Right ventricle myocardium inferior (tissue), 1 donor: ENCODE data around the gene RNF112. TPM values are rescaled to one million over a fixed set of nuclear protein-coding genes. Genes with fewer than 3 reads are reported as not detected.
"Not testable (repeated sequence)": the region's sequence is repeated elsewhere in the genome, so short reads cannot be mapped to it uniquely, and the experiment has no call there.

Source experiments
- ATAC-seq: fragments of 200-7000 bp; cut with Tn5 transposase; one replicate; pipeline ENCODE4 v1.9.1; 2020; ENCODE audit warnings: mild to moderate bottlenecking, moderate library complexity
- DNase-seq: peaks from one replicate; pipeline ENCODE4 v3.0.0; 2021; ENCODE audit errors: missing footprints
- intact Hi-C: fragments of 100-400 bp; cut with DNase I; formaldehyde crosslinking; loops from one replicate; pipeline ENCODE4 v1.11.0; 2022
- total RNA-seq: library from RNA; stranded (reverse); fragmentation: NEBNext Ultra II Directional; extraction: Animal tissue kit (Norgen Biotek cat#: 25700); gene quantifications from one replicate; pipeline ENCODE4 v1.2.1, GENCODE V29; 2021
- donor health status: DM: no; HTN: yes; CAD: no; lungs with severe emphysema.

RNF112 gene
- total RNA-seq, 1 donor from 2014 or later = 3.5 TPM

DNA sequence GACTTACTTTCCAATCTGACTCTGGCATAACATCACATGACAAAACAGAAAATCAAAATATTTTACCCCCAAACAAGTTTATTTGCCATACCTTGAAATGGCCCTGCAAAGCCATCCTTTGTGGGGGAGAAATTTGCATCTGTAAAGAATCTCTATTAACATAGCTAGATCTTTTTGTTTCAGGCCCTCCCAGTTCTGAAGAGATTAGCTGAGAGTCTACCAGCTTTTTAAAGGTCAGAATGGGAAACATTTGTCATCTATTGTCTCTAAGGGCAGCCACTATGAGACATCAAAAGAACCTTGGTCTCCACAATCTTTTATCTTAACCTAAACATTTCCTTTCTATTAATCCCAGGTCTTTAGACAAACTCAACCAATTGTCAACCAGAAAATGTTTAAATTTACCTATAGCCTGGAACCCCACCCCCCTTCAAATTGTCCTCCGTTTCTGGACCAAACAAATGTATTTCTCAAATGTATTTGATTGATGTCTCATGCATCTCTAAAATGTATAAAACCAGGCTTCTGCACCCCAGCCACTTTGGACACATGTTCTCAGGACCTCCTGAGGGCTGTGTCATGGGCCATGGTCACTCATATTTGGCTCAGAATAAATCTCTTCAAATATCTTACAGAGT lies 48.1 kb downstream of the RNF112 start:
- intact Hi-C loops, DNase-seq, ATAC-seq: not testable (repeated sequence)

DNA sequence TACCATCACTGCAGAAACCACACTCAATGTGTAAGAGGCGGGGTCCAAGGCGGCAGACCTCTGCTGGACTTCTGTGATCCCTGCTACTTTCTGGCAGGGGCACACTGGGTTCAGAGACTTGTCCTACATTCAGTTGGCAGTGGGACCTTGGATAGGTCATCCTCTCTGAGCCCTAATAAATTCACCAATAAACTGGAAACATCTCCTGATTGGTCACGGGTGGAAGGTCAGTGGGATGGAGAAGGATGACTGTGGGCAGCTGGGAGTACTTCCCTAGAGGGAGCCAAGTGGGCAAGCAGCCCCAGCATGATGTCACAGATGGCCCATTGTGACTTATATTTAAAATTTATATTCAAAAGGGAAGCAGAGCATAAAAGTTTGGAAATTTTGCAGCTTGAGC lies 49.7 kb downstream of the RNF112 start:
- intact Hi-C loops = no loop called here
- DNase-seq = no peak
- ATAC-seq = peak; percentile 37

DNA sequence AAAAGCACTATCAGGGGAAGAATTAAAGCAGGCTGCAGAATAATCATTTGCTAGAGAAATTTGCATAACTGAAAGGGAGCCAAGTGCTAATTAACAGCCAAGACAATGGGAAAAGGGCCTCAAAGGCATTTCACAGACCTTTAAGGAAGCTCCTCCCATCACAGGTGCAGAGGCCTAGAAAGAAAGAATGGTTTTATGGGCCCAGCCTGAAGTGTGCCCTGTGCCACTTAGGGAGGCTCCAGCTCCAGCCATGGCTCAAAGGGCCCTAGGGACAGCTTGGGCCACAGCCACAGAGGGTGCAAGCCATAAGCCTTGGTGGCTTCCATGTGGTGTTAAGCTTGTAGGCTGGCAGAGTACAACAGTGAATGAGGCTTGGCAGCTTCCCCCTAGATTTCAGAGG lies 50.1 kb downstream of the RNF112 start:
- no peak for DNase-seq
- no peak for ATAC-seq
- intact Hi-C loops = no loop called here

DNA sequence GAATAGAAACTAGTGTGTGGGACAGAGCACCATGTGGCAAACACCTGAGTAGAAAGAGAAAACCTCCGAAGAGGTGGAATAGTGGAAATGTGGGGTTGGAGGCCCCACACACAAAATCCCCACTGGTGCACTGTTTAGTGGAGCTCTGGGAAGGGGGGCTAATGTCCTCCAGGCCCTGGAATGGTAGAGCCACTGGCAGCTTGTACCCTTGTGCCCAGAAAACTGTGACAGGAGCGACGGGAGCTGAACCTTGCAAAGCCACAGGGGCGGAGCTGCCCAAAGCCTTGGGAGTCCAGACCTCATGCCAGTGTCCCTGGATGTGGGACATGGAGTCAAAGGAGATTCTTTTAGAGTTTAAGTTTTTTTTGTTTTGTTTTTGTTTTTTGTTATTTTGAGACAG lies 50.6 kb downstream of the RNF112 start:
- DNase-seq (no peak), ATAC-seq (no peak)
- intact Hi-C loops = no loop called here

DNA sequence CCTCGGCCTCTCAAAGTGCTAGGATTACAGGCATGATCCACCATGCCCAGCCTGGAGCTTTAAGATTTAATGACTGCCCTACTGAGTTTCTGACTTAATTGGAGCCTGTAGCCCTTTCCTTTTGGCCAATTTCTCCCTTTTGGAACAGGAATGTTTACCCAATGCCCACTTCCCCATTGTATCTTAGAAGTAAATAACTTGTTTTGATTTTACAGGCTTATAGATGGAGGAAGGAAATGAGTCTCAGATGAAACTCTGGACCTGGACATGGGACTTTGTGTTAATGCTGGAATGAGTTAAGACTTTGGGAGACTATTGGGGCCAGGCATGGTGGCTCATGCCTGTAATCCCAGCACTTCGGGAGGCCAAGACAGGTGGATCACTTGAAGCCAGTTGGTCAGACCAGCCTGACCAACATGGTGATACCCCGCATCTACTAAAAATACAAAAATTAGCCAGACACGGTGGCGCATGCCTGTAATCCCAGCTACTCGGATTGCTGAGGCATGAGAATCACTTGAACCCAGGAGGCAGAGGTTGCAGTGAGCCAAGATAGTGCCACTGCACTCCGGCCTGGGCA lies 51.5 kb downstream of the RNF112 start:
- ATAC-seq, DNase-seq, intact Hi-C loops: not testable (repeated sequence)

DNA sequence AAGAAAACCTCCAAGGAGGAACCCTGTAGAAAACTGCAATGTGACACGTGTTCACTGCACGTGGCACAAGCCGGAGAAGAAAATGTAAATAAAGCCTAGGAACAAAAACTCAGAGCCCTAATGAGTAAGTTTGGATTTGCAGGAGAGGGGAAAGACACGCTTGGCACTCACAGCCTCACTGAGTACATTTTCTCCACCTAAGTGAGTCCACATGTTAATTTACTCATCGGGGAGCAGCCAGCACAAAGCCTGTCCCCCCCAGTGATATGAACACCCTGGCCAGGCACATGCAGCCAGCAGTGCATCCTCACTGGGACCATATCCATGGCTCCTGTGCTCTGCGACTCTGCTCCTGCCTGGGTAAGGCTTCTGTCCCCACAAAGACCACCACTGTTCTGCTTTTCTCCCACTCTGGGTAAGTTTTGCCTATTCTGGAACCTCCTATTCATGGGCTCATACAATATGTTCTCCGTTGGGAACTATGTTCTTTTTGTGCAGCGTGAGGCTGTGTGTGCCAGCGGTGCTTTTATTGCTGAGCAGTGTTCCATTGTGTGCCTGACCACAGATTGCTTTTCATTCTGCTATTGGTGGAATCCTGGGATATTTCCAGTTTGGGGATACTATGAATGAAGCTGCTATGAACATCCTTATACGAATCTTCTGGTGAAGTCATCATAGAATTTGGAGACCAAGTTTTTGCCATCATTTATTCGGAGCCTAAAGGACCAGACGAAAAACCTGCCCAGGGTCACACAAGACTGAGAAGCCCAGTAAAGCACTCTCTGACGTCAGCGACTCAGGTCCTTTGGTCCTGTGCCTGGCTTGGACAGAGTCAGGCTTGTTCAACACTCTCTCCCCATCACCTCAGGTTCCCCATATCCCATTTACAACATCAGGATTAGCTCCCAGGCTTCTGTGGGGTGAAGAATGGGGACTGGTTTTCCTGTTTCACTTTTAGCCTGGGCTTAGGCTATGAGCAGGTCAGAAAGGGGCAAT lies 53.3 kb downstream of the RNF112 start:
- DNase-seq (no peak), ATAC-seq (no peak)
- intact Hi-C loops = no loop called here

Other genes starting within 250 kb of the RNF112 start
- 85.5 TPM for gene EPN2, start 173.9 kb upstream of the RNF112 start, total RNA-seq
- gene B9D1, start 48.5 kb upstream of the RNF112 start, total RNA-seq = 5.3 TPM
- 13.0 TPM for gene MAPK7, start 32.7 kb upstream of the RNF112 start, total RNA-seq
- 53.5 TPM for gene MFAP4, start 24.0 kb upstream of the RNF112 start, total RNA-seq
- 4.6 TPM for gene SLC47A1, start 122.6 kb downstream of the RNF112 start, total RNA-seq
- 64.4 TPM for gene ALDH3A2, start 237.5 kb downstream of the RNF112 start, total RNA-seq